ENCODE data around the gene KCNJ15. TPM values are rescaled to one million over a fixed set of nuclear protein-coding genes. Genes with fewer than 3 reads are reported as not detected.

The KCNJ15 gene
- total and polyA plus RNA-seq, 2 of the 8 experiments (the other 6 are each of a cell fraction or from before 2014, with no cell fraction given), result under 0.01 TPM; not detected in 1

- Histone ChIP-seq H3K9ac (replicated peaks in 1 of 4; ENCODE audit: extremely low read depth in 1 of 4, low read depth in 3 of 4, low read length in 3 of 4) (no peak overlapping the region), H4K91ac (replicated peaks; ENCODE audit: insufficient read length, low read length) (no peak overlapping the region), H3K4ac (replicated peaks; ENCODE audit: insufficient read length, low read depth, low read length) (no peak overlapping the region), H4K5ac (ENCODE audit: insufficient read length, low read depth, low read length) (no peak overlapping the region), H3K4me3 (ENCODE audit: extremely low read depth in 1 of 4, insufficient read depth in 2 of 4, low read depth in 3 of 4, low read length in 4 of 4) (no peak overlapping the region), H2AK5ac (ENCODE audit: low read depth, low read length) (no peak overlapping the region), H2BK12ac (ENCODE audit: low read depth, low read length) (no peak overlapping the region), H3K23me2 (ENCODE audit: low read depth, low read length) (no peaks in the 10 kb centered on the region), H2BK20ac (ENCODE audit: low read length) (no peak overlapping the region), H3K79me2 (ENCODE audit: control insufficient read depth in 1 of 2, insufficient read depth in 2 of 2, low read length in 2 of 2) (no peaks in the 10 kb centered on the region), H3K4me2 (ENCODE audit: insufficient read depth in 1 of 2, low read depth in 2 of 2, low read length in 2 of 2) (no peak overlapping the region), H3K14ac (ENCODE audit: insufficient read length) (no peak overlapping the region), H3K56ac (replicated peaks; ENCODE audit: insufficient read length, low read depth, low read length) (no peak overlapping the region), H3K79me1 (ENCODE audit: low read depth, low read length) (no peaks in the 10 kb centered on the region), H3K27me3 (replicated peaks in 1 of 4; ENCODE audit: control insufficient read depth in 3 of 4, extremely low read depth in 1 of 4, insufficient read depth in 3 of 4, low read length in 3 of 4) (no peaks in the 10 kb centered on the region; a peak in 1 of 7 replicates), H4K20me1 (replicated peaks in 1 of 2; ENCODE audit: control insufficient read depth in 1 of 2, insufficient read depth in 2 of 2, low read length in 2 of 2) (no peaks in the 10 kb centered on the region), H3K27ac (ENCODE audit: low read depth, low read length) (no peak overlapping the region), H3K18ac (ENCODE audit: extremely low read depth, low read length) (no peak overlapping the region), H3K9me3 (ENCODE audit: insufficient read depth in 2 of 2, low read depth in 1 of 2, low read length in 1 of 2) (no peaks in the 10 kb centered on the region), H3K23ac (ENCODE audit: insufficient read length) (no peak overlapping the region), H2BK5ac (ENCODE audit: low read depth, low read length) (no peak overlapping the region), H3K4me1 (replicated peaks in 1 of 4; ENCODE audit: control insufficient read depth in 3 of 4, insufficient read depth in 4 of 4, low read length in 3 of 4) (peaks cover 0 to 3% (median under 1%) of the 10 kb centered on the region in 4 experiments; a peak in 1 of 7 replicates), H2BK120ac (replicated peaks; ENCODE audit: low read depth, low read length) (no peak overlapping the region), H4K8ac (ENCODE audit: extremely low read depth, insufficient read depth, low read length) (no peak overlapping the region), H2AFZ (ENCODE audit: low read length) (no peak overlapping the region), H3K36me3 (ENCODE audit: control insufficient read depth in 2 of 4, insufficient read depth in 4 of 4, low read length in 3 of 4) (no peaks in the 10 kb centered on the region), H2BK15ac (ENCODE audit: low read length) (no peak overlapping the region)
- WGBS, 2 experiments (ENCODE audit: extremely low coverage in 1 of 2, insufficient coverage in 1 of 2, insufficient read length in 1 of 2, insufficient replicate concordance in 2 of 2, low coverage in 1 of 2, low lambda C conversion rate in 2 of 2, missing lambda C conversion rate in 1 of 2), result 84% methylated on average over 7 of the region's 7 CpGs; no CpG with 5 or more reads in 1 of the 2 experiments
- FAIRE-seq (no peak), DNase-seq (ENCODE audit: low read depth in 1 of 2, low spot score in 2 of 2) (no peak)
- TF ChIP-seq MAX (IDR thresholded peaks at IDR 0.05) (no peak), BRCA1 (IDR thresholded peaks at IDR 0.05; ENCODE audit: low read depth, low read length) (no peak), BACH1 (IDR thresholded peaks at IDR 0.05; ENCODE audit: low read length) (no peak), RXRA (IDR thresholded peaks at IDR 0.05; ENCODE audit: insufficient read depth, low read depth, low read length) (no peak), POLR2A (IDR thresholded peaks at IDR 0.05; ENCODE audit: control extremely low read depth in 1 of 2, low read depth in 2 of 2, low read length in 2 of 2) (no peak), EGR1 (IDR thresholded peaks at IDR 0.05; ENCODE audit: borderline replicate concordance, low read depth, low read length) (no peak), SAP30 (IDR thresholded peaks at IDR 0.05; ENCODE audit: insufficient read depth, insufficient replicate concordance, low read length) (no peak), SP1 (IDR thresholded peaks at IDR 0.05; ENCODE audit: low read depth, low read length) (no peak), TBP (IDR thresholded peaks at IDR 0.05; ENCODE audit: low read depth, low read length) (no peak), USF2 (IDR thresholded peaks at IDR 0.05; ENCODE audit: low read length) (no peak), E2F6 (IDR thresholded peaks at IDR 0.05) (no peak), SIX5 (IDR thresholded peaks at IDR 0.05; ENCODE audit: low read depth, low read length) (no peak)
- ChIA-PET POLR2A (ENCODE audit: partially characterized antibody) (no interaction called here), CTCF (ENCODE audit: partially characterized antibody) (interaction anchor here (0.6 to 2.1 kb wide), 4 partner anchors 9 to 136 kb away, joined by 3 to 6 read pairs (median 4); no protein-coding TSS in a partner anchor)
Observed at GRCh38 chr21:38306433-38307141, 49.8 kb downstream of the KCNJ15 start.

Data from H1 (cell line).